Psoas muscle (tissue), 8 donors: ENCODE measurements around the gene LST1. TPM values are rescaled to one million over a fixed set of nuclear protein-coding genes. Genes with fewer than 3 reads are reported as not detected.

Source experiments
- ATAC-seq, 4 donors: fragments of 200-7000 bp; cut with Tn5 transposase; one replicate each; pipeline ENCODE4 v1.9.1; 2020; ENCODE audit warnings: moderate library complexity in 3 of 4, mild to moderate bottlenecking in 2 of 4
- DNase-seq, 2 donors: peaks; one replicate each; pipeline ENCODE4 v3.0.0-alpha.2; 2020
- H3K27ac ChIP-seq: fragments of 200-600 bp; one replicate; pipeline ENCODE4 v1.8.0; 2022
- H3K27me3 ChIP-seq, 3 donors: fragments of 200-600 bp in 1 of 3; one replicate each; pipeline versions ENCODE4 v1.6.1 to v1.8.0; 2013 to 2022; ENCODE audit warnings: low read length in 2 of 3, mild to moderate bottlenecking in 2 of 3, moderate library complexity in 1 of 3; ENCODE audit not compliant: insufficient read depth in 3 of 3
- H3K36me3 ChIP-seq, 2 donors: fragments of 200-600 bp in 1 of 2; one replicate each; pipeline versions ENCODE4 v1.6.1 to v1.8.0; 2013 to 2022; ENCODE audit warnings: low read depth in 1 of 2, mild to moderate bottlenecking in 1 of 2, moderate library complexity in 1 of 2; ENCODE audit not compliant: insufficient read depth in 1 of 2
- H3K4me1 ChIP-seq: fragments of 200-600 bp; one replicate; pipeline ENCODE4 v1.8.0; 2022
- H3K4me3 ChIP-seq: fragments of 200-600 bp; one replicate; pipeline ENCODE4 v1.8.0; 2022; ENCODE audit warnings: mild to moderate bottlenecking
- H3K9me3 ChIP-seq: fragments of 200-600 bp; one replicate; pipeline ENCODE4 v1.8.0; 2022
- WGBS, 3 donors: extraction: QIAGEN DNeasy Blood & Tissue Kit; methylation state at CpG; one replicate each; pipeline versions ENCODE4 v1.1.6 to v1.1.7; 2013; 5-methylcytosine and 5-hydroxymethylcytosine counted together
- intact Hi-C, 2 donors: fragments of 100-400 bp; cut with DNase I; formaldehyde crosslinking; loops; one replicate each; pipeline versions ENCODE4 v1.11.0 to v1.14.2; 2022
- polyA plus RNA-seq, 3 donors: library from polyadenylated mRNA; stranded (reverse); fragments of 200-250 nt; gene quantifications; one replicate each; pipeline ENCODE4 v1.2.3, GENCODE V29; 2013
- total RNA-seq, 4 donors: library from RNA; stranded (reverse); fragmentation: NEBNext Ultra II Directional in 2 of 4; extraction: Animal tissue kit (Norgen Biotek cat#: 25700) in 2 of 4; gene quantifications; one replicate each; pipeline versions ENCODE4 v1.2.1 to v1.2.4, GENCODE V29; 2021 to 2023
- TF ChIP-seq, protein P1 (sequence below): fragments of 200-600 bp; IDR thresholded peaks from one replicate; pipeline ENCODE4 v1.8.0; 2022; ENCODE audit warnings: antibody characterized with exemption
- donor health status: healthy with polysubstance abuse.
- donor health status: DM: no; HTN: no; CAD: no; lungs with moderate emphysema.
- donor health status: Bipolar disorder and iron deficiency.
- donor health status: healthy.
- donor health status: DM: yes; HTN: yes; CAD: no.
- donor health status: DM: no; HTN: no; CAD: no.
- donor health status: DM: no; HTN: no; CAD: no.
- donor health status: DM: yes; HTN: yes; CAD: no.

The LST1 gene
- total and polyA plus RNA-seq, 7 donors = 1.2 to 5.6 (median 1.8) TPM

GRCh38 chr6:31546339-31546957 is 39.6 kb upstream of the LST1 start, which contains the start of gene ATP6V1G2:
ATP6V1G2 (minus strand) TSS chr6:31546608; CDS start chr6:31546559, 49 bp downstream.
- WGBS, 3 donors = 4 to 8% (median 6%) methylated on average over 11 of the region's 11 CpGs
- Histone ChIP-seq H3K36me3 (peaks cover 2 to 29% of the 10 kb centered on the region in 2 donors), H3K27me3 (no peaks in the 10 kb centered on the region), H3K9me3 (no peaks in the 10 kb centered on the region), H3K4me3 (peak within 1 kb of the TSS; percentile 71), H3K27ac (peak within 1 kb of the TSS; percentile 86), H3K4me1 (peaks cover 19% of the 10 kb centered on the region)
- intact Hi-C loops = loop anchor here (1.0 to 10.0 kb wide), 9 partner anchors 36 to 418 kb away; partner anchors contain the start of genes LTB (in 2 of the 2), AIF1 (in 1 of the 2), C6orf47 (in 1 of the 2) and EHMT2 (in 1 of the 2)
- peak; percentile 88 to 92 for DNase-seq
- TF ChIP-seq, protein P1, sequence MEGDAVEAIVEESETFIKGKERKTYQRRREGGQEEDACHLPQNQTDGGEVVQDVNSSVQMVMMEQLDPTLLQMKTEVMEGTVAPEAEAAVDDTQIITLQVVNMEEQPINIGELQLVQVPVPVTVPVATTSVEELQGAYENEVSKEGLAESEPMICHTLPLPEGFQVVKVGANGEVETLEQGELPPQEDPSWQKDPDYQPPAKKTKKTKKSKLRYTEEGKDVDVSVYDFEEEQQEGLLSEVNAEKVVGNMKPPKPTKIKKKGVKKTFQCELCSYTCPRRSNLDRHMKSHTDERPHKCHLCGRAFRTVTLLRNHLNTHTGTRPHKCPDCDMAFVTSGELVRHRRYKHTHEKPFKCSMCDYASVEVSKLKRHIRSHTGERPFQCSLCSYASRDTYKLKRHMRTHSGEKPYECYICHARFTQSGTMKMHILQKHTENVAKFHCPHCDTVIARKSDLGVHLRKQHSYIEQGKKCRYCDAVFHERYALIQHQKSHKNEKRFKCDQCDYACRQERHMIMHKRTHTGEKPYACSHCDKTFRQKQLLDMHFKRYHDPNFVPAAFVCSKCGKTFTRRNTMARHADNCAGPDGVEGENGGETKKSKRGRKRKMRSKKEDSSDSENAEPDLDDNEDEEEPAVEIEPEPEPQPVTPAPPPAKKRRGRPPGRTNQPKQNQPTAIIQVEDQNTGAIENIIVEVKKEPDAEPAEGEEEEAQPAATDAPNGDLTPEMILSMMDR = peak; percentile 94
- ATAC-seq = peak; percentile 80 to 84 (median 82)

DNA sequence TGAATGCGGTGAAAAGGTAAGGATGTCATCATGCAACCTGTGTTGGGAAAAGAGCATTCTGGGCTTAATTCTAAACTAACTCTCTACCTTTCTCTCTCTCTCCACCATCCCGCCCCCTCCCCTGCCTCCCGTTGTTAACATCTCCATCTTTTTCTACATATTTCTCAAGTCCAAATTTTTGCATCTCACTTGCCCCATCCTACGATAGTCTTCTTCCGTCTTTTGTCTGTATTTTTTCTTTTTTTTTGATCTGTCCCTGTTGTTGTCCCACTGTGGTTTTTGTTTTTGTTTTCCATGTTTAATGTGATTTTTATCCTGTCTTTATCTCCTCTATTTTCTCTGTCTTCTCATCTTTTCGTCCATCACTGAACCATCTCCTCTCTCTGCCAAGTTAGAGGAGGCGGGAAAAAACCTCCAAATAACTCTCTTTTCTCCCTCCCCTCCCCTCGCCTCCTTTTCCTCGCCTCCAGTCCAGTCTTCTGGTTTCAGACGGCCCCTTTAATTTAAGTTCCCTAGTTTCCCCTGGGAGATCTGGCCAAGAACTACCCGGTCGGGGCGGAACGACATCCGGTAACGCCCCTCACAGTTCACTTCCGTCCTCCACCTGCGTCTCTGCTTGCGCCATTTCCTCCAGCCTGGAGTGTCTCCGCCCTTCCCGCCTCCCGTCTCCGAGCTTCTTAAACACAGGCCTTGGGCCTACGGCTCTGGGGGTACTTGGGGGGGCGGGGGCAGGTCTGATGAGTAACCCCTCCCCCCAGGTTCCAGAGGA is 38.9 kb upstream of the LST1 start, which contains the start of gene NFKBIL1:
Gene NFKBIL1, plus strand, starts transcription at position 651 of the 769 bp plus-strand sequence. Its CDS starts 87 bp downstream, at position 738.
- H3K4me3 ChIP-seq = peak within 1 kb of the TSS; percentile 71
- WGBS, 3 donors = 0% methylated on average over 25 of the region's 25 CpGs
- H3K27me3 ChIP-seq = no peaks in the 10 kb centered on the region
- peak; percentile 95 to 97 for DNase-seq
- TF ChIP-seq, protein P1 = no peak
- peaks cover 19% of the 10 kb centered on the region for H3K4me1 ChIP-seq
- H3K9me3 ChIP-seq = no peaks in the 10 kb centered on the region
- H3K27ac ChIP-seq = peak within 1 kb of the TSS; percentile 86
- intact Hi-C loops = loop anchor here (1.0 to 10.0 kb wide), 9 partner anchors 35 to 418 kb away; partner anchors contain the start of genes LTB (in 2 of the 2), AIF1 (in 1 of the 2), C6orf47 (in 1 of the 2) and EHMT2 (in 1 of the 2)
- H3K36me3 ChIP-seq = peaks cover 2 to 35% of the 10 kb centered on the region in 2 donors
- ATAC-seq = peak; percentile 96 to 97 (median 96)

DNA sequence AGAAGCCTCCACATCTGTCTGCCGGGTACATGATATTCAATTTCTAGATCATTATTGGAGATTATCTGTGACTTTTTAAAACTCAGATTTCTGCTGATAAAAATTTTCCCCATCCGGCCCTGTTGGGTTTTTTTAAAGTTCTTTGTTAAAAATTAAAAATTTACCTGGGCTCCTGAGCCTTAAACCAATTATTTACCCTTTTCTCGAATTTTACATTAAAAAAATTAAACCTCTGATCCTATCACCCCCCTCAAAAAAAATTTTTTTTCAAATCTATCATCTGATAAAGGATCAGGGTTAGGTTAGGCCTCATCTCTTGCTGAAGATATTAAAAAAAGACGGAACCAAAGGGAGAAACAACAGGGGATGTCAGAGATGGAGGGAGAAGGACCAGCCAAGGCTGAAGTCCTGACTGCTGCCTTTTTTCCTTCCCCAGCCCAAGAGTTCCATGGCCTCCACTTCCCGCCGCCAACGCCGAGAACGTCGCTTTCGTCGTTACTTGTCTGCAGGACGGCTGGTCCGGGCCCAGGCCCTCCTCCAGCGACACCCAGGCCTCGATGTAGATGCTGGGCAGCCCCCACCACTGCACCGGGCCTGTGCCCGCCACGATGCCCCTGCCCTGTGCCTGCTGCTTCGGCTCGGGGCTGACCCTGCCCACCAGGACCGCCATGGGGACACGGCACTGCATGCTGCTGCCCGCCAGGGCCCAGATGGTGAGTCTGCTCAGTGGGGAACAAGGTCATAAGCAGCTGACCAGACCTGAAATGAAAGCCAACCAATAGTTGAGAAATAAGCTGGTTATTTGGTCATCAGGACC is 38.1 kb upstream of the LST1 start:
- TF ChIP-seq, protein P1 = no peak
- ATAC-seq = peak in 1 of 4 donors; percentile 5
- H3K4me3 ChIP-seq = peak overlapping the region; percentile 71
- intact Hi-C loops = loop anchor here (2.0 to 10.0 kb wide), 8 partner anchors 34 to 417 kb away; partner anchors contain the start of genes LTB (in 2 of the 2), AIF1 (in 1 of the 2), C6orf47 (in 1 of the 2) and EHMT2 (in 1 of the 2)
- H3K9me3 ChIP-seq = no peaks in the 10 kb centered on the region
- peak in 1 of 2 donors; percentile 57 for DNase-seq
- H3K27me3 ChIP-seq = no peaks in the 10 kb centered on the region
- peaks cover 2 to 37% of the 10 kb centered on the region in 2 donors for H3K36me3 ChIP-seq
- peaks cover 15% of the 10 kb centered on the region for H3K4me1 ChIP-seq
- WGBS, 3 donors = 73 to 79% (median 74%) methylated on average over 24 of the region's 24 CpGs
- peak overlapping the region; percentile 86 for H3K27ac ChIP-seq

GRCh38 chr6:31548544-31548873 is 37.6 kb upstream of the LST1 start:
- 85 to 90% (median 88%) methylated on average over 2 of the region's 2 CpGs for WGBS, 3 donors
- peak overlapping the region; percentile 86 for H3K27ac ChIP-seq
- intact Hi-C loops = loop anchor here (5.0 to 10.0 kb wide), 7 partner anchors 34 to 416 kb away; partner anchors contain the start of genes LTB (in 2 of the 2), AIF1 (in 1 of the 2), C6orf47 (in 1 of the 2) and EHMT2 (in 1 of the 2)
- H3K9me3 ChIP-seq = no peaks in the 10 kb centered on the region
- DNase-seq (no peak), ATAC-seq (no peak)
- no peaks in the 10 kb centered on the region for H3K27me3 ChIP-seq
- peaks cover 2 to 43% of the 10 kb centered on the region in 2 donors for H3K36me3 ChIP-seq
- peaks cover 11% of the 10 kb centered on the region for H3K4me1 ChIP-seq
- TF ChIP-seq, protein P1 = no peak
- H3K4me3 ChIP-seq = peak overlapping the region; percentile 71
